Smooth muscle cell (in vitro differentiated cells): ENCODE data around the gene SPOCK1. TPM values are rescaled to one million over a fixed set of nuclear protein-coding genes. Genes with fewer than 3 reads are reported as not detected.

Source experiments
- DNase-seq: peaks from one replicate; lab custom pipeline; 2025; ENCODE audit not compliant: unreplicated experiment; lab: John Stamatoyannopoulos, UW
- H2AFZ ChIP-seq: fragments of 200-600 bp; sonication (generic); 2 replicates; pipeline ENCODE4 v1.6.0; 2016; ENCODE audit warnings: antibody characterized with exemption, low read depth, mild to moderate bottlenecking
- H3F3A ChIP-seq: fragments of 200-600 bp; sonication (generic); 2 replicates; pipeline ENCODE4 v1.6.0; 2017; ENCODE audit warnings: antibody characterized with exemption, low read depth
- H3K27ac ChIP-seq: fragments of 200-600 bp; sonication (generic); 2 replicates; pipeline ENCODE4 v1.5.1; 2016; ENCODE audit warnings: low read depth, mild to moderate bottlenecking
- H3K27me3 ChIP-seq: fragments of 200-600 bp; sonication (generic); 2 replicates; pipeline ENCODE4 v1.6.1; 2016; ENCODE audit warnings: low read depth, mild to moderate bottlenecking
- H3K36me3 ChIP-seq: fragments of 200-600 bp; sonication (generic); 2 replicates; pipeline ENCODE4 v1.5.1; 2016; ENCODE audit warnings: low read depth
- H3K4me1 ChIP-seq: fragments of 200-600 bp; sonication (generic); 2 replicates; pipeline ENCODE4 v1.5.1; 2016; ENCODE audit warnings: low read depth
- H3K4me2 ChIP-seq: fragments of 200-600 bp; sonication (generic); 2 replicates; pipeline ENCODE4 v1.6.0; 2016; ENCODE audit warnings: mild to moderate bottlenecking
- H3K4me3 ChIP-seq: fragments of 200-600 bp; sonication (generic); 2 replicates; pipeline ENCODE4 v1.5.1; 2016; ENCODE audit warnings: mild to moderate bottlenecking
- H3K79me2 ChIP-seq: fragments of 200-600 bp; sonication (generic); 2 replicates; pipeline ENCODE4 v1.6.0; 2016; ENCODE audit warnings: low read depth, mild to moderate bottlenecking
- H3K9ac ChIP-seq: fragments of 200-600 bp; sonication (generic); 2 replicates; pipeline ENCODE4 v1.6.0; 2016; ENCODE audit warnings: low read depth
- H3K9me3 ChIP-seq: fragments of 200-600 bp; sonication (generic); replicated peaks from 2 replicates; pipeline ENCODE4 v1.5.1; 2016; ENCODE audit warnings: low read depth
- H4K20me1 ChIP-seq: fragments of 200-600 bp; sonication (generic); 2 replicates; pipeline ENCODE4 v1.6.0; 2016; ENCODE audit warnings: low read depth
- CTCF ChIP-seq: fragments of 200-600 bp; sonication (generic); IDR thresholded peaks from 2 replicates; pipeline ENCODE4 v1.5.1; 2017; ENCODE audit warnings: borderline replicate concordance, mild to moderate bottlenecking, antibody characterized with exemption; ENCODE audit not compliant: insufficient read depth, poor library complexity, severe bottlenecking
- WGBS: methylation state at CpG from one replicate; pipeline ENCODE4 v1.1.7; 2016; ENCODE audit warnings: low lambda C conversion rate; 5-methylcytosine and 5-hydroxymethylcytosine counted together
- polyA plus RNA-seq: library from polyadenylated mRNA; unstranded; fragments of >200 nt; fragmentation: Nextera tagmentation; extraction: Ambion mirVana; gene quantifications from 2 replicates; pipeline ENCODE4 v1.2.1, GENCODE V29; 2016
- total RNA-seq: library from RNA; depleted of rRNA; stranded (reverse); fragments of >200 nt; gene quantifications from 2 replicates; pipeline ENCODE4 v1.2.3, GENCODE V29; 2014

Gene SPOCK1
- total and polyA plus RNA-seq, 2 experiments from 2014 or later = 56.2 to 80.0 TPM

GRCh38 chr5:137164536-137164935 lies 334.6 kb downstream of the SPOCK1 start:
- no peak for DNase-seq
- WGBS = 92% methylated on average over 1 of the region's 1 CpG
- no peaks in the 10 kb centered on the region for H3K79me2 ChIP-seq
- H3K4me2 ChIP-seq = no peak overlapping the region
- H3K9ac ChIP-seq = no peak overlapping the region
- no peaks in the 10 kb centered on the region for H3K27me3 ChIP-seq
- H3K9me3 ChIP-seq = no peaks in the 10 kb centered on the region
- no peak for TF ChIP-seq CTCF
- no peaks in the 10 kb centered on the region for H3F3A ChIP-seq
- no peaks in the 10 kb centered on the region for H3K4me1 ChIP-seq
- no peak overlapping the region for H2AFZ ChIP-seq
- H3K36me3 ChIP-seq = no peaks in the 10 kb centered on the region
- no peak overlapping the region for H3K4me3 ChIP-seq
- no peak overlapping the region for H3K27ac ChIP-seq
- H4K20me1 ChIP-seq = peaks cover 4% of the 10 kb centered on the region

GRCh38 chr5:137158691-137159090 lies 340.4 kb downstream of the SPOCK1 start:
- DNase-seq = no peak
- no peaks in the 10 kb centered on the region for H3K9me3 ChIP-seq
- no peak overlapping the region for H3K4me2 ChIP-seq
- no peaks in the 10 kb centered on the region for H3K79me2 ChIP-seq
- no peak overlapping the region for H3K27ac ChIP-seq
- TF ChIP-seq CTCF = no peak
- H4K20me1 ChIP-seq = no peaks in the 10 kb centered on the region
- H3K4me3 ChIP-seq = no peak overlapping the region
- no peaks in the 10 kb centered on the region for H3K27me3 ChIP-seq
- H3K36me3 ChIP-seq = no peaks in the 10 kb centered on the region
- WGBS = 96% methylated on average over 2 of the region's 2 CpGs
- H3K9ac ChIP-seq = no peak overlapping the region
- H3K4me1 ChIP-seq = no peaks in the 10 kb centered on the region
- no peaks in the 10 kb centered on the region for H3F3A ChIP-seq
- no peak overlapping the region for H2AFZ ChIP-seq

GRCh38 chr5:137156180-137156579 lies 342.9 kb downstream of the SPOCK1 start:
- H3K4me1 ChIP-seq = no peaks in the 10 kb centered on the region
- TF ChIP-seq CTCF = no peak
- no peak overlapping the region for H3K27ac ChIP-seq
- no peaks in the 10 kb centered on the region for H3F3A ChIP-seq
- no peaks in the 10 kb centered on the region for H3K9me3 ChIP-seq
- no peak overlapping the region for H3K9ac ChIP-seq
- no peaks in the 10 kb centered on the region for H4K20me1 ChIP-seq
- DNase-seq = no peak
- H3K79me2 ChIP-seq = no peaks in the 10 kb centered on the region
- H3K4me3 ChIP-seq = no peak overlapping the region
- no peaks in the 10 kb centered on the region for H3K36me3 ChIP-seq
- H3K27me3 ChIP-seq = no peaks in the 10 kb centered on the region
- H3K4me2 ChIP-seq = no peak overlapping the region
- no peak overlapping the region for H2AFZ ChIP-seq
- WGBS = 90% methylated on average over 4 of the region's 4 CpGs

- Histone ChIP-seq H3K4me2 (no peak overlapping the region), H2AFZ (no peak overlapping the region), H4K20me1 (no peaks in the 10 kb centered on the region), H3K27ac (no peak overlapping the region), H3K9ac (no peak overlapping the region), H3F3A (no peaks in the 10 kb centered on the region), H3K36me3 (no peaks in the 10 kb centered on the region), H3K27me3 (no peaks in the 10 kb centered on the region), H3K79me2 (no peaks in the 10 kb centered on the region), H3K4me1 (no peaks in the 10 kb centered on the region), H3K4me3 (no peak overlapping the region), H3K9me3 (no peaks in the 10 kb centered on the region)
- no peak for DNase-seq
- TF ChIP-seq CTCF = no peak
- WGBS = 88% methylated on average over 6 of the region's 6 CpGs
Measured at GRCh38 chr5:137155261-137156000, 343.7 kb downstream of the SPOCK1 start.
